Activated CD8-positive, alpha-beta memory T cell treated with anti-CD3 and anti-CD28 coated beads for 4 hours (primary cell): Measurements from ENCODE around the gene P2RY8.
"Not testable (repeated sequence)": the region's sequence is repeated elsewhere in the genome, so short reads cannot be mapped to it uniquely, and the experiment has no call there.

Experiments used
- DNase-seq, 2 donors: peaks; one replicate each; pipeline ENCODE4 v3.0.0-alpha.2; 2020; ENCODE audit warnings: low read depth in 2 of 2

Gene P2RY8

DNA sequence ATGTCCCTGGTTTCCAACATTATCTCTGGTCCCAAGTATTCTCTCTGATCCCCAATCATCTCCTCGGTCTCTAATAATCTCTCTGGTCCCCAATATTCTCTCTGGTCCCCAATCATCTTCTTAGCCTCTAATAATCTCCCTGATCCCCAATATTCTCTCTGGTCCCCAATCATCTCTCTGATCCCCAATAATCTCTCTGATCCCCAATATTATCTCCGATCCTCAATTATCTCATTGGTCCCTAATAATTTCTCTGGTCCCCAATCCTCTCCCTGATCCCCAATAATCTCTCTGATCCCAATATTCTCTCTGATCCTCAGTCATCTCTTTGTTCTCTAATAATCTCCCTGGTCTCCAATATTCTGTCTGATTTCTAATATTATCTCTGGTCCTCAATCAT lies 16.6 kb downstream of the P2RY8 start:
- no peak for DNase-seq

DNA sequence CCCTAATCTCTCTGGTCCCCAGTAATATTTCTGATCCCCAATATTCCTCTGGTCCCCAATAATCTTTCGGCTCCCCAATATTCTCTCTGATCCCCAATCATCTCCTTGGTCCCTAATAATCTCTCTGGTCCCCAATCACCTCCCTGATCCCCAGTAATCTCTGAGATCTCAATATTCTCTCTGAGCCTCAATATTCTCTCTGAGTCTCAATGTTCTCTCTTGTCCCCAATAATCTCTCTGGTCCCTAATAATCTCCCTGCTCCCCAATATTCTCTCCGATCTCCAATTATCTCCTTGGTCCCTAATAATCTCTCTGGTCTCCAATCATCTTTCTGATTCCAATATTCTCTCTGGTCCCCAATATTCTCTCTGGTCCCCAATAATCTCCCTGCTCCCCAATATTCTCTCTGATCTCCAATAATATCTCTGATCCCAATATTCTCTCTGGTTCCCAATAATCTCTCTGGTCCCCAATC lies 17.9 kb downstream of the P2RY8 start:
- no peak for DNase-seq

DNA sequence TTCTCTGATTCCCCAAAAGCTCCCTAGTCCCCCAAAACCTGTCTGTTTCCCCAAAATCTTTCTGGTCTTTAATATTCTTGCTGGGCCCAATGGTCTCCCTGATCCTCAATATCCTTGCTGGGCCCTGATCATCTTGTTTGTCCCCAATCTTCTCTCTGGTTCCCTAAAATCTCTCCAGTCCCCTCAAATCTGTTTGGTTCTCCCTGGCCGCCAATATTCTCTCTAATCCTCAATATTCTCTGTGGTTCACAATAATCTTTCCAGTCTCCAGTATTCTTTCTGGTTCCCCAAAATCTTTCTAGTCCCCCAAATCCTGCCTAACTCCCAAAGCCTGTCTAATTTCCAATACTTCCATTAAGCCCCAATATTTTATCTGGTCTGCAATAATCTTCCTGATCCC lies 18.5 kb downstream of the P2RY8 start:
- no peak for DNase-seq

DNA sequence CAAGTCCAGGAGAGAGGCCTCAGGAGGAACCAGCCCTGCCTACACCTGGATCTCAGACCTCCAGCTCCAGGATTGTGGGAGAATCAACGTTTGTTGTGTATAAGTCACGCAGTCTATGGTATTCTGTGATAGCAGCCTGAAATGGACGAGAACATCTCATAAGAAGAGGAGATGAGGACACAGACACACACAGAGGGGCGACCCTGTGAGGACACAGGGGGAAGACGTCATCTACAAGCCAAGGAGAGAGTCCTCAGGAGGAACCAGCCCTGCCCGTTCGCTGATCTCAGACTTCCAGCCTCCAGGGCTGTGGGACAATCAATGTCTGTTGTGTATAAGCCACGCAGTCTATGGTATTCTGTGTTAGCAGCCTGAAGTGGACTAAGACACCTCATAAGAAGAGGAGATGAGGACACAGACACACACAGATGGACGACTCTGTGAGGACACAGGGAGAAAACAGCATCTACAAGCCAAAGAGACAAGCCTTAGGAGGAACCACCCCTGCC lies 20.3 kb downstream of the P2RY8 start:
- no peak for DNase-seq

DNA sequence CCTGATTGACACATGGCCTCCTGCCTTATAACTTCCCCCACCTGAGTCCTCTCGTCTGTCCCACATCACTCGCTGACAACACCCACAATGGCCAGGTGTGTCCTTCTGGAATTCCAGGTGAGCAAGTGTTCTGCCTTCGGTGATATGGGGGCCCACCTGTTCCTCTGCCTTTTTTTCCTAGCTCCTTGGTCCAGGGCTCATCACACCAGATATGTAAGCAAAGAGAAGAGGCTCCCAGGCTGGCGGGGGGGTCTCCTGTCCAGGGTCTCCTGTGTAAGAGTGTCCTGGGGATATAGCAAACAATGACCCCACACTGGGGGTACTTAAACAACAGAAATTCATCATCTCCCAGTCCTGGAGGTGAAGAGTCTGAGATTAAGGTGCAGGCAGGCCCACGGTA lies 25.2 kb downstream of the P2RY8 start:
- no peak for DNase-seq

DNA sequence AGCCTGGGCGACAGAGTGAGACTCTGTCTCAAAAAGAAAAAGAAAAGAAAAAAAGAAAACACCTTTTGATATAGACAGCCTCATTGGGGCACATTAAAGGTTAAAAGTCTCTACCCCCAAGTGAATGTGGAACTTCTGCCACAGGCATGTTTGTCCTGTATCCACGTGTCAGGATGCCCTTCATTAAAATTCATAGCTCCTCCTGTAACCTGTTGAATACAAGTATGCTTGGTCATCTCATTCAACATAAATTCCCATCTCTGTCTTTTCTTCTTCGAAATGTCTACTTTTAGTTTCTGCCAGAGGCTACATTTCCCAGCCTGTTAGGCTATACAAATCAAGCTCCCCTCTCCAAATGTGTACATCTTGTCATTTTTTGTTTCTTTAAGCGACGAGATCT lies 25.8 kb downstream of the P2RY8 start:
- no peak for DNase-seq

DNA sequence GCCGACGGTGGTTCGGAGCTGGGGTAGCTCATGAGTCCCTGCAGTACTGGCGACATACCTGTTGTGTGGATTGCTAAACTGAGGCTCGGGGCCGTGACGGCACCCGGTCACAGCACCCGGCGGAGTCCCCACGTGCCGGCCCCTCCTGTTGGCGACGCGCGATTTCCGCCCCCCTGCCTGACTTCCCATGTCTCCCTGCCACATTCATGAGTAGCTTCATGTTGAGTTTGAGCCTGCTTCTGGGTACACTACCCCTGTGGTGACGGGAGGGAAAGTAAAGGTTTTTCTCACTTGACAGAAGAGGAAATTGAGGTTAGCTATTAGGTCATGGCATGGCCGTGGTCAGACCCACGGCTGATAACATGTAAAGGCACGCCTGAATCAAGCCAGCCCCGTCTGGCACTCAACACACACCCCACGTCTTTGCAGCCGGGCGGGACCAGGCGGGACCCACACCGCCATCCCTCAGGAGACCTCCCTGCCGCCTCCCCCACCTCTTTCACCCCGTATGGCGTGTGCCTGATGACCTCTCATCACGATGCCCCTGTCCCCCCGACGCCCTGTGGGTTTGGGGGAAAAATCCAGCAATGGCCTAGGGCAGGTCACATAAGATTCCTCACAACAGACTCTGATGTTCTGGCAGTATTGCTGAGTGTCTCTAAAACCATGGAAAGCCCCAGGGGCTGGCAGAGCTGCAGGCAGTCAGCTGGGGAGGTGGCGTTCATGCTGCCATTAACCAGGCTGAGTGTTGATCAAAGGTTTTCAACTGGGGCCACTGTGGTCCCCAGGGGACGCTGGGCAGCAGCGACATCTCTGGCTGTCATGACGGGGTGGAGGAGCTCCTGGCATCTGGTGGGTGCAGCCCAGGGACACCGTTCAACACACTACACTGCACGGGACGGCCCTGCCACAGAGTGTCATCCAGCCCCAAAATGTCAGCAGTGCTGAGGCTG lies 29.2 kb downstream of the P2RY8 start:
- peak; percentile 14 to 32 for DNase-seq

DNA sequence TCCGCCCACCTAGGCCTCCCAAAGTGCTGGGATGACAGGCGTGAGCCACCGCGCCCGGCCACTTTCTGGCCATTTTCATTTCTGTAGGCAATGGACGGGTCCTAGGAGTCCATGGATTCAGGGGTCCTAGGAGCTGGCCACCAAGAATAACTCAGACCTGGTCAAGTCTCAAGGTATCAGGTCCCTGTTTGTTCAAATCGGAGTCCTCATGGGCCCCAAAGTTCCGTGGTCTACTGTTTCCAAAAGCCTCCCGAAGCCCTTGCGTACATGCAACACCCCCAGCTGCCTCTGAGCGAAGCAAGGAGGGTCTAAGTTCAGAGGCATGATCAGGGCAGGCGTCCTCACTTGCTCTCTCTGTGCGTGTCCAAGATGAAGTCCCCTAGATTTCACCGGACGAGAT lies 30.1 kb downstream of the P2RY8 start:
- DNase-seq, result no peak

DNA sequence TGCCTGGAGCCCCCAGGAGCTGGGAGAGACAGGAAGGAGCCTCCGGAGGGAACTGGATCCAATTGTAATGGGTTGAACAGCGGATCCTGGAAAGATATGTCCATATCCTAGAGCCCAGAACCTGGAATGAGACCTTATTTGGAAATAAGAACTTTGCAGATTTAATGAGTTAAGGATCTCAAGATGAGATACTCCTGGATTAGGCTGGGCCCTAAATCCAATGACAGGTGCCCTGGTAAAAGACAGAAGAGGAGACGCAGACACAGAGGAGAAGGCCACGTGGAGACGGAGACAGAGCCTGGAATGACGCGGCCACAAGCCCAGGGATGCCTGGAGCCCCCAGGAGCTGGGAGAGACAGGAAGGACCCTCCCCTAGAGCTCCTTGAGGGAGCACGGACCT lies 34.1 kb downstream of the P2RY8 start:
- no peak for DNase-seq

DNA sequence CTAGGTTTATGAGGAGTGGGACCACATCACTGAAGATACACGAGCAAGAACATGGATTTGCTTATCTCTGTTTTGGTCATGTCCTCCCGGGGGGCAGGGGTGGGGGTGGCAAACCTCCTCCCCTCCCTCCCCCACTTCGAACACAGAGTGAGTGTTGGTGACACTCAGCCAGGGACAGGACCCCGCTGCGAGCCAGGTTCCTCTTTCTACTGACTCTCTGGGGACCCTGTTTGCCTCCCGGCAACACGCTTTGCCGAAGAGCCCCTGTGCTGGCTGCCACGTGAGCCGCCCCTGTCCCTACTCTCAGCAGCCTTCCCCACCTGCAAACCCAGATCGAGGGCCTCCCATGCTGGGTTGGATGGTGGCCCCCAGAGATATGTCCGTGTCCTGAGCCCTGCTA lies 34.7 kb downstream of the P2RY8 start:
- no peak for DNase-seq

DNA sequence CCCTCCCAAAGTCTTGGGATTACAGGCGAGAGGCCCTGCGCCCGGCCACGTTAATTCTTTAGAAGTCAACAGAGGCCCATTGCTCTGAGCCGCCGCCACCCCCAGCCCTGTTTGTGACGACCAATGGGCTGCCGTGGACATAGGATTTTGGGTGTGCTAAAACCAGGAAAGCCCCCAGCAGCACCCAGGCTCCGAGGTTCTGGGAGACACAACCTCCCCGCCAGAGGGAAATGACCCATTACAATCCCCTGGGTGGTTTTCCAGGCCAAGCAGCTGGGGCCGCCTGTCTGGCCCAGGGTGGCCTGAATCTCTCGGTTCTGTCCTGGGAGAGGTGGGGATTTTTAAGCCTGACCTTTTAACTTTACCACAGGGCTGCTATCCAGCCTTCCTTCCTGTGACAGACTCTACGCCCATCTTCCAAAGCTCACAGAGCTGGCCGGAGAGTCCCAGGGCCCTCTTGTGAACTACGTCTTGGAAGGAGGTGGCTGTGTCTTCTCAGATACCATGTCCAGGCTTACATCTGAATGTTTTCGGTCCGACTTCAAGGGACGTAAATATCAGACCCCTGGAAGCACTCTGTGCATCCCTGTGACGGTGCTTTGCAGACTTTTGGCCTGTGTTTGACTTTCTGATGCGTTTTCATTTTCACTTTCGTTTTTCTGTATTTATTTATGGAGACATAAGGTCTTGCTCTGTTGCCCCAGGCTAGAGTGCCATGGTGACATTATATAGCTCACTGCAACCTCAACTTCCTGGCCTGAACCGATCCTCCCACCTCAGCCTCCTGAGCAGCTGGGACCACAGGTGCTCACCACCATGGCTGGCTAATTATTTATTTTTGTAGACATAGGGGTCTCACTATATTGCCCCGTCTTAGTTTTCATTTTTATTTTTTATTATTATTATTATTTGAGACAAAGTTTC lies 36.0 kb downstream of the P2RY8 start:
- no peak for DNase-seq

DNA sequence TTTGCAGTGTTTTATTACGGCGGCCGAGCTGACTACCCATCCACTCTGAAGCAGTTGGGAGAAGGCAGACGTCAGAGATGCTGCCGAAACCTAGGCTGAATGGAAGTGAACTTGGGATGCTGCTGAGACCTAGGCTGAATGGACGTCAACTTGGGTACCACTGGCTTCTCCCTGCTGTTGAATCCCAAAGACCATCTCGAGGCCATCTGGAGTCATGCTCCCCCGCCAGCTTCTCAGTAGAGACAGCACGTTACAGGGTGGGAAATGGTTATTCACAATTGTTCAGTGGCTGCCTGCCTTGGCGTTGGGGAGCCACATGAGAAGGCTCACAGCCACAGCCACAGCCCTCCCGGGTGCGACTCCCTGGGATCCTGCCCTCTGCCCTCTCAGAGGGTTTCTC lies 40.9 kb downstream of the P2RY8 start:
- DNase-seq, result no peak

DNA sequence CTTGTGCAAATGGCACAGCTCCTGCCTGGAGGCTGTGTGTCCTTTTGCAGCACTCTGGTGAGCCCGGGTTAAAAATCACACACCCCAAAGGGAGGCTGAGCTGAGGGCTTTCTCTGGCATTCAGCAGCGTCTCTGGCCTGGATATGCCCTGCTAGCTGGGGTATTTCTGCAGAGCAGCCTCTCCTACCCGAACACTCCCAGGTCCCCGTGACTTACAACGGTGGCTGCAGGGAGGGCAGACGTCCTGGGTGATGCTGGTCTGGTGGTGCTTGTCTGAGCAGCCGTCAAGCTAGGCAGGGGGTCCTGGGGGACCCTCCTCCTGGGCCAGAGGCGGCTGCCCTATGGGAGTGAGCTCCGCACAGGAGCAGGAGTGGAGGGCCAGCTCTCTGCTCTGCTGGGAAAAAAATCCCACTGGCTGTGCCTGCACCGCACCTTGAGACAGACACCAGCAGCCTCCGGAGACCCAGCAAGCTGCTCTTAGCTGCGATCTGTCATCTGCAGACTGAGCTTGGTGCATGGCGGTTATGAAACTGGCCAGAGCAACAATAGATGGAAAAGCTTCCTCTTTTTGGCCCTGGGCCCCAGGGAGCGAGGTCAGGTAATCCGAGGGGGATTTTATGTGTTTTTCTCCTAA lies 43.0 kb downstream of the P2RY8 start:
- DNase-seq, result no peak

DNA sequence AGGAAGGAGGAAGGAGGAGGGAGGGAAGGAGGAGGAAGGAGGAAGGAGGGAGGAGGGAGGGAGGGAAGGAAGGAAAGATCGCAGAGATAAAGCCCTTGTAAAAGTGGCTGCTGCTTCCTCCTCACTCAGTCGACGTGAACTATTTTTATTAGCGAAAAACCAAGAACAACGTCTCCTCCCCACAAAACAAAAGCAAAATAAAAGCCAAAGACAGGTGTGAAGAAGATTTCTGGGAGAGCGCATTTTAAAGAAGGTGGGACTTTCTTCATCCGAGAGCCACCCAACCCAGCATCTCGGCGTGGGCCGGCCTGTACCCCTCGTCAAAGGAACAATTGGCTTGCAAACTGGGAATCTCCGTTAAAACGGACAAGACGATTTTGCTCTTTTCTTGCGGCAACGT lies 43.6 kb downstream of the P2RY8 start:
- DNase-seq, result no peak

DNA sequence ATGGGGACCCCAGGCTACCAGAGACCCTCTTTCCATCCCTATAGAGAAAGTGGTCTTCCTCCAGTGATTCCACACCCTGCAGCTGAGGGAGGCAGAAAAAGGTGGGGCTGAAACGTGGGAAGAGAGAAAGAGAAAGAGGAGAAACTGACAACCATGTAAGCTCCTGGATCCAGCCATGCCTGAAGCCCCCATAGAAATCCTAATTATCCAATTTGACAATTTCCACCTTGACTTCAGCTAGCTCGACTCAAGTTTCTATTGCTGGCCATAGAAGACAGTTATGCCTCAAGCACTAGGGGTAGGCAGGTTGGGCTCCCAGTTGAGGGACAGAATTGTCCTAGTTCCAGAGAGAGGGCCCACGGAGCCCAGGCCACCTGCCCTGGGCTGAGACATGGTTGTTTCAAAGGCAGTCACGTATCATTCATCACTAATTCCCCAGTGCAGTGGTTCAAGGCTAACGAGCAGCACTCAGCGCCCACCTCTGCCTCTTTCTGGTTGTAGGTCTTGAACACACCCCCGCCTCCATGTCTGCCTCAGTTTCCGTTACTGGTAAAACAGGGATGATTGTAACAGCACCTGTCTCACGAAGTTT lies 44.5 kb downstream of the P2RY8 start:
- DNase-seq, result no peak

DNA sequence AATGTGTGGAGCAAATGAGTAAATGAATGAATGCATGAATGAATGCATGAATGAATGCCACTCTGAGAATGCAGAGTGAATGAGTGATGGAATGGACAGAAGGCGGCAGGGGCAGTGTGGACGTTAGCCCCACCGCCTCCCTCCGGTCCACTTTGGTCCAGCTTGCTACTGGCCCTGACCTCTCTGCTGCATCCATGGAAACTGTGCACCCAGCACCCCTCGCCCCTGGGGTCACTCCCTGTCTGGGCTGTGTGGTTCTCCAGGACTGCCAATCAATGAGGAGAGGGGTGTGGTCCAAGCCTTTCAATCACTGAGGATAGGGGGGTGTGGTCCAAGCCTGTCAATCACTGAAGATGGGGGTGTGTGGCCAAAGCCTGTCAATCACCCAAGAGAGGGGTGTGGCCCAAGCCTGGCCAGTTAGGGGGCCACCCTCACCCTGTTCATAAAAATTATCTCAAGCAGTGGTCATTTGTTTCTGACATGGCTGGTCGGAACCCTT lies 45.1 kb downstream of the P2RY8 start:
- DNase-seq, result no peak

DNA sequence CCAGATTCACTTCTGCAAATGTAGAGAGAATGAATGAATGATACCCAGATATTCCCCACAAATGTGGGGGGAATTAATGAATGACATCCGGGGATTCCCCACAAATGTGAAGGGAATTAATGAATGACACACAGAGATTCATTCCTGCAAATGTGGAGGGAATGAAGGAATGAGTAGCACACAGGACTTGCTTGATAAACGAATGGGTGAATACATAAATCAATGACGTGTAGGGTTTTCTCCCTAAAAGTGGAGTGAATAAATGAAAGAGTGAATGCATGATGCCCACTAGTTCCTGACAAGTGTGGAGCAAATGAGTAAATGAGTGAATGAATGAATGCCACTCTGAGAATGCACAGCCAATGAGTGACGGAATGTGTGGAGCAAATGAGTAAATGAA lies 45.7 kb downstream of the P2RY8 start:
- DNase-seq, result not testable (repeated sequence)

DNA sequence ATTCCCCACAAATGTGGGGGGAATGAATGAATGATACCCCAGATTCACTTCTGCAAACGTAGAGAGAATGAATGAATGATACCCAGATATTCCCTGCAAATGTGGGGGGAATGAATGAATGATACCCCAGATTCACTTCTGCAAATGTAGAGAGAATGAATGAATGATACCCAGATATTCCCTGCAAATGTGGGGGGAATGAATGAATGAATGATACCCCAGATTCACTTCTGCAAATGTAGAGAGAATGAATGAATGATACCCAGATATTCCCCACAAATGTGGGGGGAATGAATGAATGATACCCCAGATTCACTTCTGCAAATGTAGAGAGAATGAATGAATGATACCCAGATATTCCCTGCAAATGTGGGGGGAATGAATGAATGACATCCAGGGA lies 46.3 kb downstream of the P2RY8 start:
- not testable (repeated sequence) for DNase-seq

DNA sequence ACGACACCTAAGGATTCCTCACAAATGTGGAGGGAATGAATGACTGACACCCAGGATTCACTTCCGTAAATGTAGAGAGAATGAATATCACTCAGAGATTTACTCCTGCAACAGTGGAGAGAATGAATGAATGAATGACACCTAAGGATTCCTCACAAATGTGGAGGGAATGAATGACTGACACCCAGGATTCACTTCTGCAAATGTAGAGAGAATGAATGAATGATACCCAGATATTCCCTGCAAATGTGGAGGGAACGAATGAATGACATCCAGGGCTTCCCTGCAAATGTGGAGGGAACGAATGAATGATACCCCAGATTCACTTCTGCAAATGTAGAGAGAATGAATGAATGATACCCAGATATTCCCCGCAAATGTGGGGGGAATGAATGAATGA lies 47.6 kb downstream of the P2RY8 start:
- DNase-seq, result not testable (repeated sequence)

DNA sequence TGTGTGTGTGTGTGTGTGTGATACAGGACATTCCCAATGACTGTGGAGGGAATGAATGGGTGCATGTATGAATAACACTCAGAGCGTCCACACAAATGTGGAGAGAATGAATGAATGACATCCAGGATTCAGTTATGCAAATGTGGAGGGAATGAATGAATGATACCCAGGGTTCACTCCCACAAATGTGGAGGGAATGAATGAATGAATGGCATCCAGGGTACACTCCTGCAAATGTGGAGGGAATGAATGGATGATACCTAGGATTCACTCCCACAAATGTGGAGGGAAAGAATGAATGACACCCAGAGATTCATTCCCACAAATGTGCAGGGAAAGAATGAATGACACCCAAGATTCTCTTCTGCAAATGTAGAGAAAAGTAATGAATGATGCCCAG lies 48.2 kb downstream of the P2RY8 start:
- DNase-seq, result no peak

DNA sequence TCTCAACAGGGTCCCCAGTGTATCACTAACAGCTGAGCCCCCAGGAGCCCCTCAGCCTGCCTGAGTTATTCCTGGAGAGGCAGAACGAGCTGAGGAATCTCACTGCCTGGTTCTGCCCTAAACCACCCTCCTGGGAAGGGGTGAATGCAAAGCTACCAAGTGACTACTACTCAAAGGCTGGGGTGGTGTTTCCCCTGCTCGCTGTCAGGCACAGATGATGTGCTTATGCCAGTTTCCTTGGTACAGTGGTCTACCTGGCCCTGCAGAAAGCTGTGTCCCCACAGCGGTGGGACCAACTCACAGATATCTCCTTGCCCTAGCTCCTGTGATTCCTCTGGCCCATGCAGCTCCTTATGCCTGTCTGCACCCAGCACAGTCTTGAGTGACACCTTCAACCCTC lies 48.8 kb downstream of the P2RY8 start:
- DNase-seq, result no peak
